HepG2 (cell line): Measurements from ENCODE around the gene SLC9A9. TPM values are rescaled to one million over a fixed set of nuclear protein-coding genes. Genes with fewer than 3 reads are reported as not detected.

ENCODE experiments used
- ATAC-seq: fragments of 200-7000 bp; cut with Tn5 transposase; 3 replicates; pipeline ENCODE4 v1.9.1; 2020; ENCODE audit warnings: mild to moderate bottlenecking, moderate library complexity
- BruUV-seq: library from RNA; stranded (reverse); fragments of 400-500 nt; replicated peaks from 2 replicates; lab custom pipeline; 2021; lab: Mats Ljungman, UMichigan
- CTCF ChIA-PET: fragments of 300-600 bp; formaldehyde crosslinking; extraction: SDS; loops from one replicate; lab custom pipeline; 2021; ENCODE audit warnings: low total read pairs, inconsistent platforms, low intra/inter-chr PET ratio; lab: Yijun Ruan, JAX
- POLR2A ChIA-PET: fragments of 350-600 bp; sonication (Branson Sonifier 250); formaldehyde crosslinking; loops from one replicate; lab custom pipeline; 2020; ENCODE audit warnings: antibody characterized with exemption, inconsistent platforms; lab: Yijun Ruan, JAX
- DNase-seq: peaks from one replicate; pipeline ENCODE4 v3.0.0-alpha.2; 2015; ENCODE audit warnings: low spot score
- FAIRE-seq: peaks from 3 replicates; lab custom pipeline; 2011; peaks lifted over from hg19 to GRCh38; lab: Jason Lieb, UNC
- H2AFZ ChIP-seq: one replicate; pipeline ENCODE4 v1.6.1; 2011; ENCODE audit warnings: low read length, inconsistent platforms
- H3K27ac ChIP-seq: fragments of 300-600 bp; 3 replicates; pipeline ENCODE4 v1.8.0; 2011; ENCODE audit warnings: mixed run types, mild to moderate bottlenecking, mixed read lengths, low read length, inconsistent platforms; ENCODE audit not compliant: insufficient read depth; ENCODE audit errors: extremely low read length
- H3K27me3 ChIP-seq, 2 experiments: fragments of 200-600 bp in 1 of 2; 2 replicates in 1 of 2; 3 replicates in 1 of 2; pipeline versions ENCODE4 v1.6.0 to v1.8.0; 2011; ENCODE audit warnings: low read length in 2 of 2, mild to moderate bottlenecking in 2 of 2, moderate library complexity in 2 of 2, inconsistent platforms in 1 of 2; ENCODE audit not compliant: insufficient read depth in 2 of 2, control insufficient read depth in 1 of 2
- H3K36me3 ChIP-seq, 2 experiments: fragments of 200-600 bp in 1 of 2; replicated peaks in 1 of 2; 2 replicates in 1 of 2; 3 replicates in 1 of 2; pipeline versions ENCODE4 v1.5.1 to v1.8.0; 2011; ENCODE audit warnings: low read length in 2 of 2, inconsistent platforms in 1 of 2; ENCODE audit not compliant: insufficient read depth in 2 of 2, control insufficient read depth in 1 of 2
- H3K4me1 ChIP-seq: 2 replicates; pipeline ENCODE4 v1.5.1; 2012; ENCODE audit warnings: low read length, inconsistent platforms; ENCODE audit not compliant: insufficient read depth
- H3K4me2 ChIP-seq: 2 replicates; pipeline ENCODE4 v1.6.0; 2011; ENCODE audit warnings: low read depth, low read length, inconsistent platforms
- H3K4me3 ChIP-seq, 3 experiments: fragments of 200-600 bp in 1 of 3; sonication (generic), shearing (Covaris generic) in 1 of 3; replicated peaks in 1 of 3; 2 replicates each; pipeline ENCODE4 v1.5.1; 2011 to 2016; ENCODE audit warnings: low read length in 3 of 3, inconsistent platforms in 2 of 3, low read depth in 2 of 3, mild to moderate bottlenecking in 2 of 3, control low read depth in 1 of 3, mixed read lengths in 1 of 3; ENCODE audit not compliant: insufficient read depth in 1 of 3
- H3K79me2 ChIP-seq: one replicate; pipeline ENCODE4 v1.6.1; 2011; ENCODE audit warnings: low read length, inconsistent platforms; ENCODE audit not compliant: insufficient read depth
- H3K9ac ChIP-seq: 2 replicates; pipeline ENCODE4 v1.6.0; 2011; ENCODE audit warnings: mild to moderate bottlenecking, low read depth, low read length, inconsistent platforms; ENCODE audit not compliant: insufficient read depth
- H3K9me3 ChIP-seq: 2 replicates; pipeline ENCODE4 v1.5.1; 2012; ENCODE audit warnings: mild to moderate bottlenecking, low read length
- H4K20me1 ChIP-seq: 2 replicates; pipeline ENCODE4 v1.6.0; 2011; ENCODE audit warnings: inconsistent platforms, mild to moderate bottlenecking, low read length, moderate library complexity; ENCODE audit not compliant: insufficient read depth
- CEBPB ChIP-seq: IDR thresholded peaks from 2 replicates; pipeline ENCODE4 v1.6.1; 2011; ENCODE audit warnings: low read depth, low read length, improper control_type of control experiment, borderline replicate concordance
- NFE2L2 ChIP-seq: fragments of 150-350 bp; IDR thresholded peaks from 2 replicates; pipeline ENCODE4 v1.6.1; 2014; ENCODE audit warnings: low read length
- NONO ChIP-seq, 2 experiments: fragments of 450-650 bp in 1 of 2; sonication (generic) in 1 of 2; formaldehyde crosslinking in 1 of 2; IDR thresholded peaks in 1 of 2; conservative IDR thresholded peaks in 1 of 2; 2 replicates each; pipeline versions ENCODE4 v1.6.1 to v1.8.0; 2017 to 2022; ENCODE audit warnings: mild to moderate bottlenecking in 1 of 2, missing genetic modification reagents in 1 of 2, moderate library complexity in 1 of 2
- SAFB2 ChIP-seq: sonication (generic); formaldehyde crosslinking; IDR thresholded peaks from 2 replicates; pipeline ENCODE4 v1.5.1; 2020; ENCODE audit warnings: missing genetic modification reagents, low read depth, mild to moderate bottlenecking, borderline replicate concordance
- SMARCE1 ChIP-seq: fragments of 450-650 bp; IDR thresholded peaks from 2 replicates; pipeline ENCODE4 v1.6.1; 2017; ENCODE audit warnings: borderline replicate concordance
- ZNF615 ChIP-seq: sonication (generic); formaldehyde crosslinking; IDR thresholded peaks from 2 replicates; pipeline ENCODE4 v1.5.0; 2020; ENCODE audit warnings: mild to moderate bottlenecking, missing genetic modification reagents, borderline replicate concordance
- ZNF839 ChIP-seq: sonication (generic); formaldehyde crosslinking; IDR thresholded peaks from 2 replicates; pipeline ENCODE4 v1.4.0; 2020; ENCODE audit warnings: missing genetic modification reagents, mild to moderate bottlenecking, borderline replicate concordance
- WGBS: methylation state at CpG from one replicate; pipeline ENCODE4 v1.1.6; 2017; ENCODE audit warnings: low lambda C conversion rate; 5-methylcytosine and 5-hydroxymethylcytosine counted together
- in situ Hi-C: cut with HindIII; loops from 2 replicates; pipeline ENCODE4 v1.10.0; 2017; ENCODE audit warnings: low pct_unique_long_range_greater_than_20kb; ENCODE audit not compliant: extremely low pct_ligation_motif_present
- intact Hi-C: fragments of 100-400 bp; cut with micrococcal nuclease; formaldehyde crosslinking; loops from one replicate; pipeline ENCODE4 v1.10.0; 2022; ENCODE audit not compliant: unreplicated experiment
- polyA plus RNA-seq, 8 experiments: library from polyadenylated mRNA; depleted of rRNA in 3 of 8; stranded (reverse) in 7 of 8; unstranded in 1 of 8; fragments of >200 nt; fragmentation: Illumina TruSeq in 4 of 8; extraction: Trizol in 4 of 8; gene quantifications; 2 replicates each; pipeline versions ENCODE4 v1.2.1 to v1.2.3, GENCODE V29; 2011 to 2016; ENCODE audit warnings: low read depth in 4 of 8, missing spikeins in 1 of 8, mixed read lengths in 1 of 8; ENCODE audit not compliant: insufficient read depth in 1 of 8
- total RNA-seq, 5 experiments: library from RNA; depleted of rRNA; stranded (reverse); fragments of >200 nt; fragmentation: Illumina TruSeq; extraction: Trizol; gene quantifications; 2 replicates each; pipeline ENCODE4 v1.2.3, GENCODE V29; 2016; ENCODE audit warnings: low read depth in 1 of 5
- TF ChIP-seq, protein P1 (sequence below): sonication (generic); formaldehyde crosslinking; IDR thresholded peaks from 2 replicates; pipeline ENCODE4 v1.4.0; 2020; ENCODE audit warnings: mild to moderate bottlenecking, missing genetic modification reagents, borderline replicate concordance
- TF ChIP-seq, protein P2 (sequence below): IDR thresholded peaks from 2 replicates; pipeline ENCODE4 v1.6.1; 2018; ENCODE audit warnings: missing genetic modification reagents, mild to moderate bottlenecking, missing compliant biosample characterization

The SLC9A9 gene
- total and polyA plus RNA-seq, 2 of the 13 experiments (the other 11 are each of a cell fraction or from before 2014, with no cell fraction given), result not detected

- Histone ChIP-seq H3K36me3 (no peaks in the 10 kb centered on the region), H3K9me3 (no peaks in the 10 kb centered on the region), H2AFZ (no peak overlapping the region), H4K20me1 (no peaks in the 10 kb centered on the region), H3K4me3 (no peak overlapping the region), H3K4me1 (no peaks in the 10 kb centered on the region), H3K4me2 (no peak overlapping the region), H3K27me3 (no peaks in the 10 kb centered on the region), H3K79me2 (no peaks in the 10 kb centered on the region), H3K9ac (no peak overlapping the region), H3K27ac (no peak overlapping the region)
- ATAC-seq (no peak), DNase-seq (no peak), FAIRE-seq (no peak)
- ChIA-PET POLR2A (no interaction called here), CTCF (no interaction called here)
- in situ Hi-C loops, result loop anchor here (25.0 kb wide), 1 partner anchor 881 kb away; no protein-coding TSS in a partner anchor
- TF ChIP-seq ZNF615 (CRISPR knock-in tag) (no peak), SAFB2 (CRISPR knock-in tag) (no peak), SMARCE1 (no peak), ZNF839 (CRISPR knock-in tag) (no peak), NFE2L2 (no peak), NONO (IDR thresholded peaks at IDR 0.05) (no peak), NONO (CRISPR knock-in tag; conservative IDR thresholded peaks at IDR 0.05) (no peak), CEBPB (no peak)
- TF ChIP-seq, protein P1, sequence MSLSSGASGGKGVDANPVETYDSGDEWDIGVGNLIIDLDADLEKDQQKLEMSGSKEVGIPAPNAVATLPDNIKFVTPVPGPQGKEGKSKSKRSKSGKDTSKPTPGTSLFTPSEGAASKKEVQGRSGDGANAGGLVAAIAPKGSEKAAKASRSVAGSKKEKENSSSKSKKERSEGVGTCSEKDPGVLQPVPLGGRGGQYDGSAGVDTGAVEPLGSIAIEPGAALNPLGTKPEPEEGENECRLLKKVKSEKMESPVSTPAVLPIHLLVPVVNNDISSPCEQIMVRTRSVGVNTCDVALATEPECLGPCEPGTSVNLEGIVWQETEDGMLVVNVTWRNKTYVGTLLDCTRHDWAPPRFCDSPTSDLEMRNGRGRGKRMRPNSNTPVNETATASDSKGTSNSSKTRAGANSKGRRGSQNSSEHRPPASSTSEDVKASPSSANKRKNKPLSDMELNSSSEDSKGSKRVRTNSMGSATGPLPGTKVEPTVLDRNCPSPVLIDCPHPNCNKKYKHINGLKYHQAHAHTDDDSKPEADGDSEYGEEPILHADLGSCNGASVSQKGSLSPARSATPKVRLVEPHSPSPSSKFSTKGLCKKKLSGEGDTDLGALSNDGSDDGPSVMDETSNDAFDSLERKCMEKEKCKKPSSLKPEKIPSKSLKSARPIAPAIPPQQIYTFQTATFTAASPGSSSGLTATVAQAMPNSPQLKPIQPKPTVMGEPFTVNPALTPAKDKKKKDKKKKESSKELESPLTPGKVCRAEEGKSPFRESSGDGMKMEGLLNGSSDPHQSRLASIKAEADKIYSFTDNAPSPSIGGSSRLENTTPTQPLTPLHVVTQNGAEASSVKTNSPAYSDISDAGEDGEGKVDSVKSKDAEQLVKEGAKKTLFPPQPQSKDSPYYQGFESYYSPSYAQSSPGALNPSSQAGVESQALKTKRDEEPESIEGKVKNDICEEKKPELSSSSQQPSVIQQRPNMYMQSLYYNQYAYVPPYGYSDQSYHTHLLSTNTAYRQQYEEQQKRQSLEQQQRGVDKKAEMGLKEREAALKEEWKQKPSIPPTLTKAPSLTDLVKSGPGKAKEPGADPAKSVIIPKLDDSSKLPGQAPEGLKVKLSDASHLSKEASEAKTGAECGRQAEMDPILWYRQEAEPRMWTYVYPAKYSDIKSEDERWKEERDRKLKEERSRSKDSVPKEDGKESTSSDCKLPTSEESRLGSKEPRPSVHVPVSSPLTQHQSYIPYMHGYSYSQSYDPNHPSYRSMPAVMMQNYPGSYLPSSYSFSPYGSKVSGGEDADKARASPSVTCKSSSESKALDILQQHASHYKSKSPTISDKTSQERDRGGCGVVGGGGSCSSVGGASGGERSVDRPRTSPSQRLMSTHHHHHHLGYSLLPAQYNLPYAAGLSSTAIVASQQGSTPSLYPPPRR (CRISPR knock-in tag), result no peak
- TF ChIP-seq, protein P2, sequence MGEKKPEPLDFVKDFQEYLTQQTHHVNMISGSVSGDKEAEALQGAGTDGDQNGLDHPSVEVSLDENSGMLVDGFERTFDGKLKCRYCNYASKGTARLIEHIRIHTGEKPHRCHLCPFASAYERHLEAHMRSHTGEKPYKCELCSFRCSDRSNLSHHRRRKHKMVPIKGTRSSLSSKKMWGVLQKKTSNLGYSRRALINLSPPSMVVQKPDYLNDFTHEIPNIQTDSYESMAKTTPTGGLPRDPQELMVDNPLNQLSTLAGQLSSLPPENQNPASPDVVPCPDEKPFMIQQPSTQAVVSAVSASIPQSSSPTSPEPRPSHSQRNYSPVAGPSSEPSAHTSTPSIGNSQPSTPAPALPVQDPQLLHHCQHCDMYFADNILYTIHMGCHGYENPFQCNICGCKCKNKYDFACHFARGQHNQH (CRISPR knock-in tag), result no peak
- 35% methylated on average over 3 of the region's 3 CpGs for WGBS
- intact Hi-C loops, result no loop called here
- no TSS peak for BruUV-seq
These were observed 32.8 kb upstream of the SLC9A9 start for GRCh38 chr3:143881095-143881494.
